ENCODE measurements around the gene ZFYVE21. TPM values are rescaled to one million over a fixed set of nuclear protein-coding genes. Genes with fewer than 3 reads are reported as not detected.

The ZFYVE21 gene
- total RNA-seq, 1 experiment from 2014 or later = 93.3 TPM

DNA sequence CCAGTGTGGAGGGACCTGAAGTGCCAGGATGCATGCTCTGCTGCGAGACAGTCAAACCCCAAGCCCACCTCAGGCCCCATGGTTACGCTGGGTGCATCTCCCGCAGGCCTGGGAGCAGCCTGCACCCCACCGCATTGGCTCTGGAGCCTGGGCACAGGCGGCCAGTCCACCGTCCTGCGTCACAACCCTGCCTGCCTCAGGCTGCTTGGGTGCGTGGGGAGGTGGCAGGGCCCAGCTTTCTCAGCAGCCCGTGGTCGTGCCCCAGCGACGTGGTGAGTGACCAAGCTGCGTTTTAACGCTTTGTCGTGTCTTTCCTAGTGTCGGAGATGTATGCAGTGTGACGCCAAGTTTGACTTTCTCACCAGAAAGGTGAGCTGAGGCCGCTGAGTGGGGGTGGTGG, 10.9 kb downstream of the ZFYVE21 start:
- POLR2A ChIA-PET (ENCODE audit: unreplicated experiment) = no interaction called here
- BruUV-seq (replicated peaks) = no TSS peak
- Histone ChIP-seq H3K36me3 (ENCODE audit: low read depth) (peaks cover 14% of the 10 kb centered on the region; the same call in 1 of the 2 replicates), H4K20me1 (ENCODE audit: insufficient read depth) (peaks cover 40% of the 10 kb centered on the region), H3K4me3 (no peak overlapping the region), H2AFZ (no peak overlapping the region), H3K9me2 (ENCODE audit: insufficient read depth) (no peaks in the 10 kb centered on the region), H3K9me3 (ENCODE audit: insufficient read depth, low read depth) (no peaks in the 10 kb centered on the region), H3K4me2 (no peak overlapping the region), H3F3A (ENCODE audit: insufficient read depth, low read depth) (peaks cover 8% of the 10 kb centered on the region; the same call in 1 of the 2 replicates), H3K79me2 (ENCODE audit: low read depth) (peaks cover 28% of the 10 kb centered on the region), H3K4me1 (replicated peaks; ENCODE audit: insufficient read depth) (peaks cover 9% of the 10 kb centered on the region), H3K27me3 (ENCODE audit: insufficient read depth, low read depth) (no peaks in the 10 kb centered on the region), H3K27ac (no peak overlapping the region)
- TF ChIP-seq, protein P1, sequence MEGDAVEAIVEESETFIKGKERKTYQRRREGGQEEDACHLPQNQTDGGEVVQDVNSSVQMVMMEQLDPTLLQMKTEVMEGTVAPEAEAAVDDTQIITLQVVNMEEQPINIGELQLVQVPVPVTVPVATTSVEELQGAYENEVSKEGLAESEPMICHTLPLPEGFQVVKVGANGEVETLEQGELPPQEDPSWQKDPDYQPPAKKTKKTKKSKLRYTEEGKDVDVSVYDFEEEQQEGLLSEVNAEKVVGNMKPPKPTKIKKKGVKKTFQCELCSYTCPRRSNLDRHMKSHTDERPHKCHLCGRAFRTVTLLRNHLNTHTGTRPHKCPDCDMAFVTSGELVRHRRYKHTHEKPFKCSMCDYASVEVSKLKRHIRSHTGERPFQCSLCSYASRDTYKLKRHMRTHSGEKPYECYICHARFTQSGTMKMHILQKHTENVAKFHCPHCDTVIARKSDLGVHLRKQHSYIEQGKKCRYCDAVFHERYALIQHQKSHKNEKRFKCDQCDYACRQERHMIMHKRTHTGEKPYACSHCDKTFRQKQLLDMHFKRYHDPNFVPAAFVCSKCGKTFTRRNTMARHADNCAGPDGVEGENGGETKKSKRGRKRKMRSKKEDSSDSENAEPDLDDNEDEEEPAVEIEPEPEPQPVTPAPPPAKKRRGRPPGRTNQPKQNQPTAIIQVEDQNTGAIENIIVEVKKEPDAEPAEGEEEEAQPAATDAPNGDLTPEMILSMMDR (conservative IDR thresholded peaks at IDR 0.05) = no peak
- TF ChIP-seq EZH2 (IDR thresholded peaks at IDR 0.05; ENCODE audit: low read depth) = no peak
- DNase-seq = no peak
- CTCF ChIA-PET = no interaction called here
- intact Hi-C loops (cut with micrococcal nuclease; ENCODE audit: unreplicated experiment) = no loop called here

DNA sequence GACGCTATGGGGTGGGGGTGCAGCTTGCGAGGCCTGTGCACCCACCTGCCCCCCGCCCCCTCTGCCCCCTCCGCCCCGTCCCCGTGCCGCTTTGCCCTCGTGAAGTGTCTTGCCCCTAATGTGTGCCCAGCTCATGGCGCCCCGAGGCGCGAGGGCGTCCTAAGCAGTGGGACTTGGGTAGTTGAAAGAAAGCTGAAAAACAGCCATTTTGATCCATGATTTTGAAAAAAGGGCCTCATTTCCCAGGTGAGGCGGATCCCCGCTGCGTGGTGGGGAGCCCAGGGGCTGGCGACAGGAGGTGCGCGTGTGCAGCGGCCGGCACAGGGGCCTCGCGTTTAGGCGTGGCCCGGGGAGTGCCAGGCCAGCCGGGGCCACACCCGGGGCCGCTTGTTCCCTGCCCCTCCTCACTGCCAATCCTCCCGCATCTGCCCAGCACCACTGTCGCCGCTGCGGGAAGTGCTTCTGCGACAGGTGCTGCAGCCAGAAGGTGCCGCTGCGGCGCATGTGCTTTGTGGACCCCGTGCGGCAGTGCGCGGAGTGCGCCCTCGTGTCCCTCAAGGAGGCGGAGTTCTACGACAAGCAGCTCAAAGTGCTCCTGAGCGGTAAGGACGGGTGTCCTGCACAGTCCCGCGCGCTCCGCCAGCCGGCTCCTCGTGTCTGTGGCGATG, 11.8 kb downstream of the ZFYVE21 start:
- Histone ChIP-seq H3K27me3 (ENCODE audit: insufficient read depth, low read depth) (no peaks in the 10 kb centered on the region), H3K9me3 (ENCODE audit: insufficient read depth, low read depth) (no peaks in the 10 kb centered on the region), H3K36me3 (ENCODE audit: low read depth) (peaks cover 14% of the 10 kb centered on the region; the same call in 1 of the 2 replicates), H3K4me2 (no peak overlapping the region), H3K4me1 (replicated peaks; ENCODE audit: insufficient read depth) (no peaks in the 10 kb centered on the region), H3K9me2 (ENCODE audit: insufficient read depth) (no peaks in the 10 kb centered on the region), H3K79me2 (ENCODE audit: low read depth) (peaks cover 21% of the 10 kb centered on the region), H4K20me1 (ENCODE audit: insufficient read depth) (peaks cover 33% of the 10 kb centered on the region), H3F3A (ENCODE audit: insufficient read depth, low read depth) (no peaks in the 10 kb centered on the region), H3K27ac (no peak overlapping the region), H2AFZ (no peak overlapping the region), H3K4me3 (no peak overlapping the region)
- intact Hi-C loops (cut with micrococcal nuclease; ENCODE audit: unreplicated experiment) = no loop called here
- no TSS peak for BruUV-seq (replicated peaks)
- TF ChIP-seq, protein P1 (conservative IDR thresholded peaks at IDR 0.05) = no peak
- no peak for TF ChIP-seq EZH2 (IDR thresholded peaks at IDR 0.05; ENCODE audit: low read depth)
- ChIA-PET POLR2A (ENCODE audit: unreplicated experiment) (no interaction called here), CTCF (no interaction called here)
- no peak for DNase-seq

DNA sequence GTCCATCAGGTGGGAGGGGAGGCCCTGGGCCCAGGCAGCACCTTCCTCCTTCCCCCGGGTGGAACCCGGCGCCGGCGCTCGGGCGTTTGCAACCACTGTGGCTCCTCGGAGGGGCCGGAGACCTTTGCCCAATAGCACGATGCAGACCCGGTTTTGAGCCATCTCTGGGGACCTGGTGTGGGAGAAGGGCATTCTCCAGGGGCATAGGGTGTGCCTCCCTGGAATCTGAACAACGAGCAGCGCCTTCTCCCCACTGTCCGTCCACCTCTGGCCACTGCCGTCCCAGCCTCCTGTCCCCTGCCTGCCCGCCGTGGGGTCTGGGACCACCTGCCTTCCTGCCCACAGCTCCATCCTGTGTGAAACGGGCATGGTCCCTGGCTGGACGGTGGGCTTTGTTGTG, 12.5 kb downstream of the ZFYVE21 start:
- DNase-seq = no peak
- CTCF ChIA-PET = no interaction called here
- Histone ChIP-seq H3K4me1 (replicated peaks; ENCODE audit: insufficient read depth) (no peaks in the 10 kb centered on the region), H2AFZ (no peak overlapping the region), H3K4me2 (no peak overlapping the region), H3K4me3 (no peak overlapping the region), H3K27me3 (ENCODE audit: insufficient read depth, low read depth) (no peaks in the 10 kb centered on the region), H3F3A (ENCODE audit: insufficient read depth, low read depth) (peaks cover 4% of the 10 kb centered on the region; the same call in 1 of the 2 replicates), H3K79me2 (ENCODE audit: low read depth) (peaks cover 14% of the 10 kb centered on the region), H3K36me3 (ENCODE audit: low read depth) (peaks cover 14% of the 10 kb centered on the region; the same call in 1 of the 2 replicates), H3K27ac (no peak overlapping the region), H3K9me3 (ENCODE audit: insufficient read depth, low read depth) (no peaks in the 10 kb centered on the region), H4K20me1 (ENCODE audit: insufficient read depth) (peaks cover 31% of the 10 kb centered on the region), H3K9me2 (ENCODE audit: insufficient read depth) (no peaks in the 10 kb centered on the region)
- intact Hi-C loops (cut with micrococcal nuclease; ENCODE audit: unreplicated experiment) = no loop called here
- TF ChIP-seq, protein P1 (conservative IDR thresholded peaks at IDR 0.05) = no peak
- no peak for TF ChIP-seq EZH2 (IDR thresholded peaks at IDR 0.05; ENCODE audit: low read depth)
- POLR2A ChIA-PET (ENCODE audit: unreplicated experiment) = no interaction called here
- no TSS peak for BruUV-seq (replicated peaks)
